Kidney epithelial cell (primary cell): ENCODE results near the gene SIN3B. TPM values are rescaled to one million over a fixed set of nuclear protein-coding genes. Genes with fewer than 3 reads are reported as not detected.
"Not testable (repeated sequence)": the region's sequence is repeated elsewhere in the genome, so short reads cannot be mapped to it uniquely, and the experiment has no call there.

Source experiments
- DNase-seq: peaks from one replicate; pipeline ENCODE4 v3.0.0-alpha.2; 2010; ENCODE audit warnings: low read depth
- H3K27me3 ChIP-seq: 2 replicates; pipeline ENCODE4 v1.6.0; 2011; ENCODE audit warnings: low read length; ENCODE audit not compliant: control insufficient read depth, insufficient read depth
- H3K36me3 ChIP-seq: 2 replicates; pipeline ENCODE4 v1.5.1; 2011; ENCODE audit warnings: low read length; ENCODE audit not compliant: control insufficient read depth, insufficient read depth
- H3K4me3 ChIP-seq: 2 replicates; pipeline ENCODE4 v1.5.1; 2011; ENCODE audit warnings: low read depth, mild to moderate bottlenecking, control low read depth, low read length
- total RNA-seq: library from RNA; depleted of rRNA; stranded (reverse); fragments of >200 nt; gene quantifications from 2 replicates; pipeline ENCODE4 v1.2.3, GENCODE V29; 2015
- TF ChIP-seq, protein P1 (sequence below): IDR thresholded peaks from 2 replicates; pipeline ENCODE4 v1.5.1; 2011; ENCODE audit warnings: mild to moderate bottlenecking, moderate library complexity, low read length, control low read depth, inconsistent platforms; ENCODE audit not compliant: insufficient read depth, poor library complexity, severe bottlenecking

The SIN3B gene
- total RNA-seq, 1 donor from 2014 or later: 36.6 TPM

DNA sequence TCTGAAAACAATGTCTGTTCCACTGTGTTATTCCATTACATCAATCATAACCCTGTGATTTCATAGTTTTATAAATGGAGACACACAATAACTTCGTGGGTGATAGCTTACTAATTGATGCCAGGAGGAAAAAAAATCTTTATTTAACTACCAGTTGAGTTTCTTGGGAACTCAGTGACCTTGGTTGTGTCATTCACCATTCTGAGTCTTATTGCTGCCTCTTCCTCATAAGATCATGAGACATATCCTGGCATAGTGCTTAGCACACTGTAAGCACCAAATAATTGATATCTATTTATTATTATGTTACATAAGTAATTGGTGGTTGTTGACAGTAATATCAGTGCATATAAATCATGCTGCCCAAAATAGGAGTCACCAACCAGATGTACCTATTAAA, 39.1 kb upstream of the SIN3B start:
- no peak for DNase-seq
- TF ChIP-seq, protein P1, sequence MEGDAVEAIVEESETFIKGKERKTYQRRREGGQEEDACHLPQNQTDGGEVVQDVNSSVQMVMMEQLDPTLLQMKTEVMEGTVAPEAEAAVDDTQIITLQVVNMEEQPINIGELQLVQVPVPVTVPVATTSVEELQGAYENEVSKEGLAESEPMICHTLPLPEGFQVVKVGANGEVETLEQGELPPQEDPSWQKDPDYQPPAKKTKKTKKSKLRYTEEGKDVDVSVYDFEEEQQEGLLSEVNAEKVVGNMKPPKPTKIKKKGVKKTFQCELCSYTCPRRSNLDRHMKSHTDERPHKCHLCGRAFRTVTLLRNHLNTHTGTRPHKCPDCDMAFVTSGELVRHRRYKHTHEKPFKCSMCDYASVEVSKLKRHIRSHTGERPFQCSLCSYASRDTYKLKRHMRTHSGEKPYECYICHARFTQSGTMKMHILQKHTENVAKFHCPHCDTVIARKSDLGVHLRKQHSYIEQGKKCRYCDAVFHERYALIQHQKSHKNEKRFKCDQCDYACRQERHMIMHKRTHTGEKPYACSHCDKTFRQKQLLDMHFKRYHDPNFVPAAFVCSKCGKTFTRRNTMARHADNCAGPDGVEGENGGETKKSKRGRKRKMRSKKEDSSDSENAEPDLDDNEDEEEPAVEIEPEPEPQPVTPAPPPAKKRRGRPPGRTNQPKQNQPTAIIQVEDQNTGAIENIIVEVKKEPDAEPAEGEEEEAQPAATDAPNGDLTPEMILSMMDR: no peak
- H3K27me3 ChIP-seq: no peaks in the 10 kb centered on the region
- no peak overlapping the region for H3K4me3 ChIP-seq
- no peaks in the 10 kb centered on the region for H3K36me3 ChIP-seq

DNA sequence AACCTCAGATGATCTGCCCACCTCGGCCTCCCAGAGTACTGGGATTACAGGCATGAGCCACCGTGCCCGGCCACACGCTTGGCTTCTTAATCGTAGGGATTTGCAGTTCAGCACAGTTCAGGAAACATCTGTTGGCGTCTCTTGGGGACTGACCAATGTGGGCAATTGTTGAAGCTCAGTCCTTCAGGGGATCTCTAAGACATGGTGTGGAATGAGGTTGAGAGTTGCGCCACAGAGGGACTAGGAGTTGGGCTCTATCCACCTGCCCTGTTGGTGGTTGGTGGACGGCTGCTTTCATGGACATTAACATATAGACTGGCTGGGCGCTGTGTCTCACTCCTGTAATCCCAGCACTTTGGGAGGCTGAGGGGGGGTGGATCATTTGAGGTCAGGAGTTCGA, 37.3 kb upstream of the SIN3B start:
- DNase-seq: no peak
- TF ChIP-seq, protein P1: no peak
- H3K27me3 ChIP-seq: no peaks in the 10 kb centered on the region
- H3K4me3 ChIP-seq: no peak overlapping the region
- H3K36me3 ChIP-seq: no peaks in the 10 kb centered on the region

DNA sequence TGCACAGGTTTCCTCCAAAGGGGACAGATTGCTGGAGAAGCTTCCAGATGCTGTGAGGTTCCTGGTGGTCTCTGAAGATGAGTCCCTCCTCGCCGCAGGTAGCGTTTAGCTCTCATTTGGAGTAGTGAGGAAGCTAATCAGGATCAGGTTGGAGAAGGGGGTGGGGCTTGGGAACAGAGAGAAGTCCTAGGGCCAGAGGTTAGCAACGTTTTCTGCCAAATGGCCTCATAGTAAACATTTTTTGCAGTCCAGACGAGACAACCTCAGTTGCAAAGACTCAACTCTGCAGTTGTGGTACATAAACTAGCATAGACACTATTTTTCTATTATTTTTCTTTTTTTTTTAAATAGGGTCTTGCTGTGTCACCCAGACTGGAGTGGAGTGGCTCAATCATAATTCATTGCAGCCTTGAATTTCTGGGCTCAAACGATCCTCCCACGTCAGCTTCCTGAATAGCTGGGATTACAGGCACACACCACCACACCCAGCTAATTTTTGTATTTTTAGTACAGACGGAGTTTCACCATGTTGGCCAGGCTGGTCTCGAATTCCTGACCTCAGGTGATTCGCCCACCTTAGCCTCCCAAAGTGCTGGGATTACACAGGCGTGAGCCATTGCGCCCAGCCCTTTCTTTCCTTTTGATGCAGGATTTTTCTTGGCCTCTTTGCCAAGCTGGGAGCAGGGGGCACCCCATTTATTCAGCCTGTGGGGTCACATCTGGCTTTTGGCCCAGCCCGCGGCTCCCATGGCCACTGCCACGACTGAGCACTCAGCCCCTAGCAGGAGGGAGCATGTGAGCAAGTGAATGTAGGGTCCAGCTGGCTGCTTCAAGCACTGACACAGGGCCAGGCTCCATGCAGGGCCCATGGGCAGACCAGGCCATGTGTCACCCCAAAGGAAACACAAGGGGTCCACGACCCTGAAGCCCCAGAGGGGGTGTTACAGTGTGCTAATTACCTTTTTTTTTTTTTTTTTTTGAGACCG, 34.4 kb upstream of the SIN3B start:
- TF ChIP-seq, protein P1: no peak
- Histone ChIP-seq H3K27me3 (no peaks in the 10 kb centered on the region), H3K4me3 (no peak overlapping the region), H3K36me3 (no peaks in the 10 kb centered on the region)
- no peak for DNase-seq

DNA sequence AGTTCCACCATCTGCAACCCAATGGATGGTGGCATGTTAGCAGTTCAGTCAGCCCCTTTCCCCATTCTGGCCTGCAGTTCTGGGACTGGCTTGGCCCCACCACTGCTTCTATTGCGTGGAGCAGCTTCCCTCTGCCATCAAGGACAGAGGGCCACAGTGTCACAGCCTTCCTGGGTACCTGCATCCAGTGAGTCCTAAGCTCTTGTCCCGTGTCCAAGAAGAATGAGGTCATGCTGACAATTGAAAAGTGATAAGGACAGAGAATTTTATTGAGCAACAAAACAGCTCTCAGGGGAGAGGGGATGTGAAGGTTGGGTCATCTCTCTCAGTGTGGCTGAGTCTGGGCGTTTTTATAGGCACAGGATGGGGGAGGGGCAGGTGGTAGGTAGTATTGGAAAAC, 33.5 kb upstream of the SIN3B start:
- Histone ChIP-seq H3K4me3 (no peak overlapping the region), H3K27me3 (no peaks in the 10 kb centered on the region), H3K36me3 (no peaks in the 10 kb centered on the region)
- TF ChIP-seq, protein P1: no peak
- DNase-seq: no peak

DNA sequence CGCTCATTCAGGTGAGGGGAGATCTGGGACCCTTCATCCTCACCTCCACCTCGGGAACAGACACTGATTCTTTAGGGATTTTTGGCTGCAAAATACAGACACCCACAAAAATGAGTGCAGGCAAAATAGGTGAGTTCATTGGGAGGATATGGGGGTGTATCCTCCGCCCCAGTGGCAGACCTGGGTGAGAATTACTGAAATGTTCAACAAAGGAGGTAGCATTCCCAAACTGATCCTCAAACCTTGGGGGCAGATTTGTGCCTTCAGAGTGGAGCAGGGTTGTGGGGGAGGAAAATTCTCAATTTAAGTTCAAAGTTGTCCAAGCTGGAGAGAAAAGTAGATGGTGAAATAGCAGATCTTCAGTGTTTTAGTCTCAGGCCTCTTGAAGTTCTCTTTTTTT, 31.3 kb upstream of the SIN3B start:
- DNase-seq: no peak
- Histone ChIP-seq H3K27me3 (no peaks in the 10 kb centered on the region), H3K4me3 (no peak overlapping the region), H3K36me3 (no peaks in the 10 kb centered on the region)
- TF ChIP-seq, protein P1: no peak

DNA sequence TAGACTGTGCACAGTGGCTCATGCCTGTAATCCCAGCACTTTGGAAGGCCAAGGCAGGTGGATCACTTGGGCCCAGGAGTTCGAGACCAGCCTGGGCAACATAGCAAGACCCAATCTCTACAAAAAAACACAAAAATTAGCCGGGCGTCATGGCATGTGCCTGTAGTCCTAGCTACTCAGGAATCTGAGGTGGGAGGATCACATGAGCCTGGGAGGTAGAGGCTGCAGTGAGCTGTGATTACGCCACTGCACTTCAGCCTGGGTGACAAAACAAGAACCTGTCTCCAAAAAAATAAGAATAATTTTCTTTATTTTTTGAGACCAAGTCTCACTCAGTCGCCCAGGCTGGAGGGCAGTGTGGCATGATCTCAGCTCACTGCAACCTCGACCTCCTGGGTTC, 30.9 kb upstream of the SIN3B start:
- DNase-seq, H3K36me3 ChIP-seq, H3K4me3 ChIP-seq, H3K27me3 ChIP-seq: not testable (repeated sequence)
